Inflammatory macrophage treated with lipopolysaccharide for 4 hours (primary cell): ENCODE measurements around the gene KIF26B.

Experiments
- DNase-seq: peaks from one replicate; pipeline ENCODE4 v3.0.0-alpha.2; 2020

KIF26B gene

DNA sequence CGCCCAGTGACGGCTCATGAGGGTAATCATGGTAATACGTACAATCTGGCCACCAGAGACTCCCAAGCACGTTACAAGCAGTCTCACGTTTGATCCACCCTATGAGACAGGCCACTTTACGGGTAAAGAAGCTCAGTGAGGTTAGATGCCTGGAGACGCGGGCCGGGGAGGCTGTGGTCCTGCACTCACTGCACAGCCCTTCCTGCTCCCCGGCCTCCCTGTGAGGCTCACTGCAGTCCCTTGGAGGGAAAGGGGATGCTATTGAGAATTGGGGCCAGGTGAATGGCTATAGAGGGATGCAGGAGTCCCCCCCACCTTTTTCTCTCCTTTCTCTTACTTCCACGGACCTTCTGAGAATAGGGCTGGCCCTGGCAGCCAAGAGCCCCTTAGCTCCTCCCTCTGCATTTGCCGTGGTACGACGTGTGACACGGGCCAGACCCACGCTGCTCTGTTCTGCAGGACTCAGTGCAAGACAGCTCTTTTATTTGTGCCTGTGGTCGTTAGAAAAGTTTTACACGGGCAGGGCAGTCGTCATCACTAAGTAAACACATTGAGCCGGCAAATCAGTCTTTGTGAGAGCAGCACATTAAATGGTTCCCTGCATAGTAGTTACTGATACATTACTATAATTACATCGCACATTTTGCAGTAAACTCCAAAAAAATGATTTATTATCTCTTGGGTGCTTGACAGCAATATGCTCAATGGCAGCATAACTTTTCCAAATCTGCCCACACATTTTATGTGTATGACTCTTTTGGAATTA is 18.8 kb downstream of the KIF26B start:
- no peak for DNase-seq

DNA sequence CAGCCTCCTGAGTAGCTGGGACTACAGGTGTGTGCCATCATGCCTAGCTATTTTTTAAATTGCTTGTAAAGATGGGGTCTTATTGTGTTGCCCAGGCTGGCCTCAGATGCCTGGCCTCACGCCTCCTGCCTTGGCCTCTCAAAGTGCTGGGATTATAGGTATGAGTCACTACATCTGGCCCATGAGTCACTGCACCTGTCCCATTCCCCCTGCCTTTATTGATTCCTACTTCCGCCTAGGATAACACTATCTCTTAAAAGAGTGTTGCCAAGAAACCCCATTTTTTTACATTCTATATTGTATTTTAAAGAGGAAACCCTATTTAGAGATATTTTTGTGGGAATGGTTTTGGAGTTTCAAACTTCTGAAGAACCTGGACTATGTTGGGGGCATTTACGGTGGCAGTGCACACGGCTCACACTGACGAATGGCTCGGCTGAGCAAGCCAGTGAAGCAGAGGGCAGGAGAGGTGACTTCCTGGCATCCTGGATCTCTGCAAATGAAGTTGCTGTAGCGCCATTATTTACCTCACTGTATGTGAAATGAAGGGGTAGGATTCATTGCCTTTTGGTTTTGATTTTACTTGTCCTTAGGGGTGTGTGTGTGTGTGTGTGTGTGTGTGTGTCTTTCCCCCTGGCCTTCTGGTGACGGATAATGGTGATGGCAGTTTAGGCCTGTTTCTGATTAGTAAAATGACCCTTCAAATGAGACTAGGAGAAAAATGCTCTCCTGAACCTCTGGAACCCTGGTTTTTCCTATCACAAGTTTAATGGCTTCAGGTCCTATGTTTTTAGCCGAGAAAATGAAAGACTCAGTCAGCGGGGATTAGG is 22.5 kb downstream of the KIF26B start:
- no peak for DNase-seq

DNA sequence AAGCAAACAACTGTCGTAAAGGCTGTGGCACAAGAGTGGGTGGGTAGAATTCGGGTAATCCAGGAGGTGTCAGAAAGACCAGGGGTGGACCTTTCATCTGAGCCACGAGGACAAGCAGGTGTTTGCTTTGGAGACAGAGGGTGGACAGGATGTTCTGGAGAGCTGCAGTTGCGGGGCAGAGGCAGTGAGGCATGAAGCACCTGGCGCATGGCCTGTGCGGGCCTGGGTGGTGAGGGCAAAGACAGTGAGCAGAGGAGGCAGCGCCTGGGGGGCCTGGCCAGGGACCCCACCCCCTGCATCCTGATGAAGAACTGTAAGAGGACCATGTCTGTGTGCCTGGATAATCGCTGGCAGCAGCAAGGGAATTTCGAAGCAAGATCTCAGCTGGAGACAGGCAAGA is 24.9 kb downstream of the KIF26B start:
- DNase-seq, result no peak

DNA sequence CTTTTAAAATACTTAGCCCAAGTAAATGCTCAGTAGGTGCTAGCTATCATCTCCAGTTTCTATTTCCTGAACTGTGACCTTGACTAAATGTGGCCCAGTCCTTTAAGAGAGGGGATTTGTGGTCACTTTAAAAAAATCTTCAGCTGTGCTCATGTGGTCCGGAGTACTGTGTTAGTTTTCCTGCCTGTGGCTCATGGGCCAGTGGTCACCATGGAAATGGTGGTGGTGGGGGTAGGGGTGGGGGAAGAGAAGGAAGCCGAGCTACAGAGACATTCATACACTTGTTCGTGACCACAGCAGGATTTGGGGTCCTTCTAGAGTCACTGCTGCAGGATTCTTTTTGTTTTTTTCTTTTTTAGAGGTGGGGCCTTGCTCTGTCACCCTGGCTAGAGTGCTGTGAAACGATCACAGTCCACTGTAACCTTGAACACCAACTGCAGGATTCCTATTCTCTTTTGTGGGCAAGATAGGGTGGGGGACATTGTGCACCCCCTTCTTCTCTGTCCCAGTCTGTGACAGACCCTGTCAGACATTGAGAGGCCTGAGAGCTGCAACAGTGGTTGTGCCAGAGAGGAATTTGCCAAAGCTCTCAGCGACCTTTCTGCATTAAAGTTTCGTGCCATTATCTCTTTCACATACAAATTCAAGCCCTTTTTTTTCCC is 25.8 kb downstream of the KIF26B start:
- no peak for DNase-seq

DNA sequence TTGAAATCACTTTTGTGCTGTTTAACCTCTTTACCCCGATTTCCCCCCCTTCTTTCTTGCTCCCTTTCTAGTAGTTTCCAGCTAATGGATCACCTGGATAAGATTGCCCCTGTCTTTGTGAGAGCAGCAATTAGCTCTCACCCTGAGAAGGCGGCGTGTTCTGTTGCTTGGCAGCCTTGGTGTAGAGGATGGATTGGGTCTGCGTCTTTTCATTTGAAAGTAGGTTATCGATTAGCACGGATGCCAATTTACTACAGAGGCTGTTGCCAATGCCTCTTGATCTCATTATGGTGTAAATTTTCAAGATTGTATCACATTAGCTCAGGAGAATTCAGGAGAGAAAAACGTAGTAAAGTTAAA is 26.4 kb downstream of the KIF26B start:
- DNase-seq, result no peak

DNA sequence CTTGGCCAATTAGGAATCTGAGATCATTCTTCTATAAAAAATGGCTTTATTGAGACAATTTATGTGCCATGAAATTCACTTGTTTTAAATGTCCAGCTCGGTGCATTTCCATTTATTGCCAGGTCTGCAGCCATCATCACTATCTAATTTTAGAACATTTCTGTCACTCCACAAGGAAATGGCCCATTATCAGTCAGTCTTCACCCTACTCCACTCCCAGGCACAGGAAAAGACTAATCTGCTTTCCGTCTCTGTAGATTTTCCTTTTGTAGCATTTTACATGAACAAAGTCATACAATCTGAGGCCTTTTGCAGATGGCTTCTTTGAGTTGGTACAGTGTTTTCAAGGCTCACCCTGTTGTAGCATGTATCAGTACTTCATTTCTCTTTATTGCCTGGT is 27.2 kb downstream of the KIF26B start:
- no peak for DNase-seq

DNA sequence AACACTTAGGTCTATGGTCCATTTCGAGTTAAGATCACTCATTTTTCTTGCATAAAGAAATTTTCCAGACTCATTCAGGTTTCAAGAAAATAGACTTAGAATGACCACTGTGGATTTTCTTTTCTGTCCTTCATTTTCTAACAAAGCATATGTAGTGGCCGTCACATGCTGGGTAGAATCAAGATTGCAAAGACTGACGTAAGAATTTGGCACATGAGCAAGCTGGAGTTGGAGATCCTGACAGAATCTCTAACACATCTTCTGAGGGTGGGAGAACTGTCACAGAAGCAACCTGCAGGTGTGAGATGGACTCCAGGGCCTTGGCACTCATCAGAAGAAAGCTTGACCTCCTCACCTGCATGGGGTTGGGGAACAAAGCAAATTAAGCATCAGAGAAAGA is 28.6 kb downstream of the KIF26B start:
- no peak for DNase-seq

DNA sequence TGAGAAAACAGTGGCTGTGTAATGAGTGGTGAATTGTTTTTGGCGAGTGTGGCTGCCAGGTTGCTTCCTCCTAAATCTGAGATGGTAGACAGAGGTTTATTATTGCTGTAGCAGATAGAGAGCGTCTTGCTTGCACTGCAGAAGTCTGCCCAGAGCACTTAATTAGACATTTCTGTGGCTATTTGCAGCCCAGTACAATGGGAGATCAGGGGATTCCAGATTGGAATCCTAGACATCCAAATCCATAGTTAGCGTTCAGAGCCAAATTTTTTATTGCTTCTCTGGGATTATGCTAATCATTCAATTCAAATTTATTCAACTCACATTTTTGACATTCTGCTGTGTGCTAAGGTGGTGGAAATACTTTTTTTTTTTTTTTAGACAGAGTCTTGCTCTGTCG is 30.0 kb downstream of the KIF26B start:
- DNase-seq, result no peak

DNA sequence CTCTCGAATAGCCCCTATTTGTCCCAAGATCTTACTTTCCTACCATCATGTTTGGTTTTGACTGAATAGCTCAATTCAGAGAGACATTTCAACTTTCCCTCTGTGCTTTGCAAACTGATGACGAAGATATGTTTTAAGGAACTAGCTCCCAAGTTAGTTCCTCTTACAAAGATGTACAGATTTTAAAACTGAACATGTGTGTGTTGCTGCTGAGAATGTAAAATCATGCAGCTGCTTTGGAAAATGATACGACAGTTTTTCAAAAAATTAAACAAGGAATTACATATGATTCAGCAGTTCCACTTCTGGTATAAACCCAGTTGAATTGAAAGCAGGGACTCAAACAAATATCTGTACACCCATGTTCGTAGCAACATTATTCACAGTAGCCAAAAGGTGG is 33.6 kb downstream of the KIF26B start:
- DNase-seq, result peak; percentile 60

DNA sequence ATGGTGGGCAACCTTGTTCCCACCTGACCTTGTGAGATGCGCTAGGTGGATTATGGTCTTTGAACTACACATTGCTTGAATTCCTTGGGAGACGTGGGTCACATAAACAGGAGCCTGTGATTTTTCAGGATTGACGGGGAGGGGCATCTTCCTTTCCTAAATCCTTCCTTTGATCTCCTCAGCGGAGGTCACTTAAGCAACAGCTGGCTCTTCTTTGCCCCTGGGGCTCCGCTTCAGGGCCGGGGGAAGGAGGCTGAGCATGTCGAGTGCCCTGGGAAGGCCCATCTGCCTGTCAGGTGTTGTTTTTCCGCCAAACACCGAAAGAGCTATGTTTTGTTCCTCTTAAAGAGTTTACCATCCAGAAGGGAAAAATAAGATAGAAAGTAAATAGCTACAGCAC is 40.6 kb downstream of the KIF26B start:
- DNase-seq, result no peak

DNA sequence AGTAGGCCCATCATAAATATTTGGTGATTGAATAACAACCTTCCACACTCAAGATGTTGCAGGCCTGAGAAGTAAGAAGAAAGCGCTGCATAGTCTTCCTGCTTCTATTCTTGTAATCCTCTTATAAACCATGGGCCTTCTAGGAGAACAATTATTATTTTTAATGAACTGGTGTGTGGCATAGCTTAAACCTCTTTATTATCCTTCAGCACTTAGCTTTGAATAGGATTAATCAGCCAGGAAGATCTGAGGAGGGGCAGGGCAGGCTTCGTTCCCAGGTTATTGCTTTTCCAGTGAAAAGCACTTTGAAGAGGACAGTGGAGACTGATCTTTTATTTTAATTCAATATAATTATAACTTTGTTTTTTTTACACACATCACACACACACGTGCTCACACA is 42.3 kb downstream of the KIF26B start:
- no peak for DNase-seq

DNA sequence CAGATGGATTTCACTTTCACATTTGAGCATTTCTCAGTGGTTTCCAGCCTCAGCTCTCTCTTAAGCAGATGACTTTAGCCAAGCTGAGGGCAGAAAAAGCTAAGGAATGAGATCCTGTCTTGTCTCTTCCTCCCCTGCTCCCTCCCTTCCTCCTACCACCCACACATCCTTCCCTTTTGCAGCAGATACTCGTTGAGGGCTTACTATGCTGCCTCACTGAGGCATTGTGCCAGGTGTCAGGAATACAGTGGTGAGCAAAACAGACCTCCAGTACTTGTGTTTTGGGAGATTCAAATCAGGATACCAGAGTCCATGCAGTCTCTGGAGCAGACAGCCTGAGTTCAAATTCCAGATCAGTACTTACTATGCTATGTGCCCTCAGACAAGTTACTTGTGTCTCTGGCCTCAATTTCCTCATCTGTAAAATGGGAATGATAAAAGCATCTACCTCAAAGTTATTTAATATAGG is 43.2 kb downstream of the KIF26B start:
- DNase-seq, result no peak

DNA sequence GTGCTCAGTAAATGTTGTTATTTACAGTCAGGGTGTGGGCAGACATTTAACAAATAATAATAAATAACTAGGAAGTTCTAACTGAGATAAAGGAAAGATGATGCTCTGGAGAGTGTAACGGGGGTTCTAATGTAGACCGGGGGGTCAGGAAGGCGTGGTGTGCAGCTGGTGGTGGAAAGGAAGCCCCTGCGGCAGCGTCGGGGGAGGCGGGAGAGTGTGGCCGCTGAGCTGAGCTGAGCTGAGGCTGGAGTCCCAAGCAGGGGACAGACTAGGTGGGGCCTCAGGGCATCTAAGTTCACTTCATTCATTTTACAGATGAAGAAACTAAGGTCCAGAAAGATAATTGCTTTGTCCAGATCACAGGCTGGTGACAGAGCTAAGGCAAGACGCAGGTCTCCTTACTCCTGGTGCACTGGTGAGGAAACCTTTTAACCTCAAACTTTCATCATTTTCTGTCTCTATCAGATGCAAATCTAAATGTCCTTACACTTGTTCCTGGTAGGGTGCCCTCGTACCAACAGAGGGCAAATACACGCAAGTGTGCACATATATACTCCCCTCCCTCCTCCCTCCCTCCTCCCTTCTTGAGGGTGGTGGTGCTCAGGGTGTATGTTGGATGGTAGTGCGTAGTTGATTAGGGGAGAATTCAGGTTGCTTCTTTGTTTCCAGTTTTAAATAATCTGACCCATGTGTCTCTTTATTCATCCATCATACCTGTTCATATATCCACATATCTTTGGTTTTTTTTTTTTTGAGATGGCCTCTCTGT is 44.1 kb downstream of the KIF26B start:
- DNase-seq, result no peak

DNA sequence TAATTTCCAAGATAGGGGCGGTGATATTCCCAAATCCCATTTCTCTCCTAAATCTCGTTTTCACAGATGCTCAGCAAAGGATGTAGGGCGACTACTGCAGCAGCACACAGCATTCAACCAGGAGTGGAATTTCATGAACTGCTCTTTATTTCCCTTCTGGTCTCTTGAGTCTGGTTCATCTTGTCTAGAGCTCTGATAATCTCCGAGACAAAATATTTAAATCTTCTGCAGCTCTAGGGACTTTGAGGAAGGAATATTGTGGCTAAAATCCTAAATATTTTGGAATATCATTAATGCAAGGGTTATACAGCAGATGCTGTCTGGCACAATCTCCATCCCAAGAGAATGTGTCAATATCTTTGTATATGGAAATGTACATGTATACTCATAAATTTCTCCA is 45.4 kb downstream of the KIF26B start:
- no peak for DNase-seq

DNA sequence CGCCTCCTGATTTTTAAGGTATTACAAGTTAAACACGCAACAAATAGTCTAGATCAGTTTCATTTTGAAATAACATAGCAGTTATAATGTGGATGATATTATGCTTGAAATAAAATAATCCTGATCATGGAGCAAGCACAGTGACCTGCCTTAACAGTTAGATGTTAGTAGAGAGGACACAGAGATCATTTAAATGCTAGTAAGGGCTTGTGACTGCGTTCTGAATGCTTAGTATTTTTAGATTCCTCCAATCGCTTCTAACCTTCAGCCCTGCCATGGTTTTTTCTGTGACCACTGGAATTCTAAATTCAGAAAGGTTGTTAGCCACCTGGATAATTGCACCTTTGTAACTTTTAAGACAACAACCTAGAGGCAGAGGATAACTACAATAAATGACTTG is 46.4 kb downstream of the KIF26B start:
- DNase-seq, result no peak

DNA sequence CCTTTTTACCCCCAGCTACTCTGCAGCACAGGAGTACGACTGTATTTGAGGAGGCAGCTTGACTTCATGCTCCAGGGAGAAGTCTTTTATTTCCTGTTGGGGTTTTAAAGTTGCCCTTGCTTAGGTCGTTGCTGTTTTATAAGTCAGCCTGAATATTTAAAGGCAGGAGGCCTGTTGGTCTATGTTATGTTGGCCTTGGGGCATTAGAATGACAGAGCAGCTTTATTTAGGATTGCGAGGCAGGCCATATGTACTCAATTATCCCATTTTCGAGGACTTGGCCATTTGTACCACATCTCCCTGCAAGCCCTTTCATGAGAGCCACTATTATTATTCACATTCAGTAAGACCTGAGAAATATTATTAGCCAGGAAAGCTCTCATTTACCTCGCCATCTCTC is 47.0 kb downstream of the KIF26B start:
- no peak for DNase-seq

DNA sequence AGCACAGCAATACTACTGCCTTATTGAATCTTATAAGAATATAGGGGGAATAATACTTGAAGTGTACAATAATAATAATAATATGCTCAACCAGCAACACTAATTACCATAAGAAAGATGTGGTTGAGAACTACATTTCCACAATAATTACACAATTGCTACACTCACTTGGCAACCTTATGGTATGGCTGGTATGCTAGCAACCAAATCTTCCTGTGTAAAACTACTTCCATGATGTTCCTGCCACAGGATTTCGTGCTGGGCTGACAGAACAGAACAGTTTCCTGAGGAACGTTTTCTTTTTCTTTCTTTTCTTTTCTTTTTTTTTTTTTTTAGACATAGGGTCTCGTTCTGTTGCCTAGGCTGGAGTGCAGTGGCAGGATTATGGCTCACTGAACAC is 50.6 kb downstream of the KIF26B start:
- no peak for DNase-seq

DNA sequence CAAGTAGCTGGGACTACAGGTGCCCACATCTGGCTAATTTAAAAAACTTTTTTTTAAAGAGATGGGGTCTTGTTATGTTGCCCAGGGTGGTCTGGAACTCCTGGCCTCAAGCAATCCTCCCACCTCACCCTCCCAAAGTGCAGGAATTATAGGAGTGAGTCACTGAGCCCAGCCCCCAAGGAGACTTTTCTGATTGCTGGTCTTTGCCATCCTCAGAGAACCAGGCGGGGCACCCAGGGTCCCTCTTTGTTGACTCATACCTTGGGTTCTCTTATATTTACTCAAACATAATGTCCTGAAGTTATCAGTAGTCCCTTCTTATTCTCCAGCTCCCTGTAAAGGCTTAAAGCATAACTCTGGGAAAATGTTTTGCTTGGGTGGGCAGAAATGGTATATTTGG is 51.1 kb downstream of the KIF26B start:
- no peak for DNase-seq

DNA sequence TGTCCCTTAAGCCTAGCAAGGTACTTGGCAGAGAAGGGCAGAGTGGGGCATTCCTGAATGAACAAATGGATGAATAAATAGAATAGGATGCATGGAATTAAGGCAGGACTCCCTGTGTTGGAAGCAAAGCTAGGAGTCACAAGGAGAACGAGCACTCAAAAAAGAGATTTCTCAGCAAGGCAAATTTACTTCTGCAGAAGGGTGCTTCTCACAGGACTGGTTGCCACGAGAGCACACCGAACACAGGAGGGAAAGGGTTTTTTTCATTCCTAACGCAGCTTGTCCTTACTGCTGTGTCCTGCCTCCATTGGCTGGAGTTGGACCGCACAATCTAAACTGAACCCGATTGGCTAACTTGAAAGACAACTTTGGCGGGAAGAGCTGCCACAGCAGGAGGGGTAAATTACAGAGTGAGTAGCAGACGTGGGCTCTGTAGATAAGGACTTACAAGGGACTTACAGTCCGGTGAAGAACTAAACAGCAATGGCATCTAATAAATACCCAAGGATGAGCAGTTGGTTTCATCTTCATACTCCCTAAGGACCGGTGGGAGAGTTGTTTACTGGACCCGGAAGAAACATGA is 52.4 kb downstream of the KIF26B start:
- DNase-seq, result no peak

DNA sequence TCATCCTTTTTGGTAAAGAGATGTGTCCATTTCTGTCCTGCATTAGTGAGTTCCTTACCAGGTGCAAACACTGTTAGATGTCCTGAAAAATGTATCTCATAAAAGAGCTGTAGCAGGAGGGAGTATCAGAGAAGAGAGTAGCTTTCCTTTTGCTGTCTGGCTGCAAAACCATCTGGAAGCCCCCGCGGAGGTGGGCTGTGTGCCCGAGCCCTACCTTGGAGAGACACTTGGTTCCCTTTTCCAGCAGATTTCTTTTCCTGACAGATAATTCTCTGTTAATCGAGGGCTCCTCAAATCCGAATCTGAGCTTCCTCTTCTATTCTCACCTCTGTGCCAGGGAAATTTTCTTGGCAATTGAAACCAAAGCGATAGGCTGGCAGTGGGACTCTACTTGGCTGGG is 53.0 kb downstream of the KIF26B start:
- DNase-seq, result no peak

DNA sequence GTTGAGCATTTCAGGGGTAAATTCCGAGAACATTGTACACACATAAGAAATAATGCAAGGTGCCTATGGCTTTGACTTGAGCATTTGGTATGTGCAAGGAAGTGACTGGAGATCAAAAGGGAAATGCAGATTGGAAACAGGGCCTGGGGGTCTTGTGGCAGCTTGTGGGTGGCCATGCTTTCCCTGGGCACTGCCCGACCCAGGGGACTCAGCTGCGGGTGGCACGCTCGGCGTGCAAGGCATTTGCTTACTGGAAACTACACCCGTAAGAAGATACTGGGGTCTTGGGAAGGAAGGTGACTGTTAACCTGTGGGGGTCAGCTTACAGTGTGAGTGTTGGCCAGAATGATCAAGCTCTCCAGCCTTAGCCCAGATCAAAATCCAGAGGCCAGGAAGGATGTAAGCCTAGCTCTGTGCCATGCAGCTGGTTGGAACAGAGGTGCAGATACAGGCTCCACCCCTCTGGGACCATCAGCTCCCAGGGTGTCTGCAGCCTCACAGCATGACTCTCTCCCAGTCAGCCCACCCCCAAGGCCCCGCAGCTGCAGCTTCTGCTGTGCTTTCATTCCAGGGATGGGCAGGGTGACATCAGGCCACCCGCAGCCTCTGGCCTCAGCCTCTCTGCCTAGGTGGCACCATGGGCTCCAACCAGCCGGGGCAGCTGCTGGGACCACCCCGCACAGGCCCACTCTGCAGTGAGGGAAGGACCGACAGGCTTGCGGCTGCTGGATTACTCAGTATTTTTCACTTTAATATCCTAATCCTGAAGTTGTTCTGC is 55.1 kb downstream of the KIF26B start:
- DNase-seq, result no peak
